IPS-15b (cell line): Measurements from ENCODE around the gene USP12.
"Not testable (repeated sequence)": the region's sequence is repeated elsewhere in the genome, so short reads cannot be mapped to it uniquely, and the experiment has no call there.

Experiments
- H3K27me3 ChIP-seq: one replicate; pipeline ENCODE4 v1.6.1; 2013; ENCODE audit warnings: low read length; ENCODE audit not compliant: control insufficient read depth, insufficient read depth
- H3K36me3 ChIP-seq: one replicate; pipeline ENCODE4 v1.6.1; 2013; ENCODE audit warnings: low read length; ENCODE audit not compliant: control insufficient read depth, insufficient read depth
- H3K4me1 ChIP-seq: one replicate; pipeline ENCODE4 v1.6.1; 2013; ENCODE audit warnings: mild to moderate bottlenecking, low read length; ENCODE audit not compliant: control insufficient read depth, insufficient read depth
- H3K4me3 ChIP-seq: one replicate; pipeline ENCODE4 v1.5.1; 2013; ENCODE audit warnings: low read depth, low read length
- H3K9ac ChIP-seq: one replicate; pipeline ENCODE4 v1.6.1; 2013; ENCODE audit warnings: low read depth, mild to moderate bottlenecking, low read length
- H3K9me3 ChIP-seq: one replicate; pipeline ENCODE4 v1.6.1; 2013; ENCODE audit warnings: mild to moderate bottlenecking, low read length; ENCODE audit not compliant: control insufficient read depth, insufficient read depth

Gene USP12

GRCh38 chr13:27128825-27129627 lies 42.6 kb downstream of the USP12 start:
- H3K9me3 ChIP-seq = peaks cover 12% of the 10 kb centered on the region
- no peak overlapping the region for H3K9ac ChIP-seq
- no peaks in the 10 kb centered on the region for H3K27me3 ChIP-seq
- peaks cover 4% of the 10 kb centered on the region for H3K36me3 ChIP-seq
- no peak overlapping the region for H3K4me3 ChIP-seq
- H3K4me1 ChIP-seq = peaks cover 14% of the 10 kb centered on the region

DNA sequence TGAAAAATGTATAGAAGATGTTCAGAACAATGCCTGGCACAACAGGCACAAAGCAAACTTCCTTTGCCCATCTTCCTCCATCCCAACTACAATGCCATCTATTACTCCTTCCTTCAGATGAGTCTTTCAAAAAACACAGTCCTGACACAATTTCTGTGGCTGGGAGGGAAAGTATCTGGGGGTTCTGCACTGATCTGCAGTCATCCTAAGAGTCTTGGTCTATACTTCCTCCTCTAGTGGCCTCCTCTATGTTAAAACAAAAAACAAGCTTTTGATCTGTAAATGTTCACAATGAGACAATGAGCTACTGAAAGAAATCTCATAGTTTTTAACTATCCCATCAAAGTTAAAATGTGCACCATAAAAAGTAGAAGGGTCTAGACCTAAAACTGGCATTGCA lies 44.8 kb downstream of the USP12 start:
- H3K4me1 ChIP-seq = peaks cover 14% of the 10 kb centered on the region
- no peaks in the 10 kb centered on the region for H3K27me3 ChIP-seq
- H3K9me3 ChIP-seq = peaks cover 19% of the 10 kb centered on the region
- H3K36me3 ChIP-seq = peaks cover 7% of the 10 kb centered on the region
- H3K9ac ChIP-seq = no peak overlapping the region
- no peak overlapping the region for H3K4me3 ChIP-seq

DNA sequence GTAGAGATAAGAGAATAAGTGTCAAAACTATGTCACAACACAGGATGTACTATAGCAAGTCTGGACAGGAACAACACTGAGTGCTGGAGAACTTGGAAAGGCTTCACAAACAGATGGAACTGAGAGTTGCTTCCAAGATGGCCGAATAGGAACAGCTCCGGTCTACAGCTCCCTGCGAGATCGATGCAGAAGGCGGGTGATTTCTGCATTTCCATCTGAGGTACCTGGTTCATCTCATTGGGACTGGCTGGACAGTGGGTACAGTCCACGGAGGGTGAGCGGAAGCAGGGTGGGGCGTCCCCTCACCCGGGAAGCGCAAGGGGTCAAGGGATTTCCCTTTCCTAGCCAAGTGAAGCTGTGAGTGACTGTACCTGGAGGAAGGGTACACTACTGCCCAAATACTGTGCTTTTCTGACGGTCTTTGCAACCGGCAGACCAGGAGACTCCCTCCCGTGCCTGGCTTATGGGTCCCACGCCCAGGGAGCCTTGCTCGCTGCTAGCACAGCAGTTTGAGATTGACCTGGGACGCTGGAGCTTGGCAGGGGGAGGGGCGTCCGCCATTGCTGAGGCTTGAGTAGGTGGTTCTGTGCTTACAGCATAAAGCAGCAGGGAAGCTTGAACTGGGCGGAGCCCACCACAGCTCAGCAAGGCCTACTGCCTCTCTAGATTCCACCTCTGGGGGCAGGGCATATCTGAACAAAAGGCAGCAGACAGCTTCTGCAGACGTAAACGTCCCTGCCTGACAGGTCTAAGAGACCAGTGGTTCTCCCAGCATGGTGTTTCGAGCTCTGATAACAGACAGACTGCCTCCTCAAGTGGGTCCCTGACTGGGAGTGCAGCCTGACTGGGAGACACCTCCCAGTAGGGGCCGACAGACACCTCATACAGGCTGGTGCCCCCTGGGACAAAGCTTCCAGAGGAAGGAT lies 46.0 kb downstream of the USP12 start:
- Histone ChIP-seq H3K36me3 (peaks cover 7% of the 10 kb centered on the region), H3K9ac (no peak overlapping the region), H3K27me3 (no peaks in the 10 kb centered on the region), H3K4me3 (no peak overlapping the region), H3K4me1 (peaks cover 9% of the 10 kb centered on the region), H3K9me3 (peaks cover 19% of the 10 kb centered on the region)

- peaks cover 7% of the 10 kb centered on the region for H3K36me3 ChIP-seq
- peaks cover 7% of the 10 kb centered on the region for H3K4me1 ChIP-seq
- H3K9ac ChIP-seq = no peak overlapping the region
- H3K9me3 ChIP-seq = peaks cover 19% of the 10 kb centered on the region
- H3K27me3 ChIP-seq = no peaks in the 10 kb centered on the region
- no peak overlapping the region for H3K4me3 ChIP-seq
Measured at GRCh38 chr13:27124571-27124970, 47.0 kb downstream of the USP12 start.

- H3K9ac ChIP-seq, H3K4me1 ChIP-seq, H3K4me3 ChIP-seq, H3K27me3 ChIP-seq, H3K36me3 ChIP-seq: not testable (repeated sequence)
- peaks cover 19% of the 10 kb centered on the region for H3K9me3 ChIP-seq
Measured at GRCh38 chr13:27123445-27123844, 48.2 kb downstream of the USP12 start.

- Histone ChIP-seq H3K4me1 (peaks cover 9% of the 10 kb centered on the region), H3K4me3 (no peak overlapping the region), H3K27me3 (no peaks in the 10 kb centered on the region), H3K9ac (no peak overlapping the region), H3K36me3 (peaks cover 7% of the 10 kb centered on the region), H3K9me3 (peaks cover 19% of the 10 kb centered on the region)
Measured at GRCh38 chr13:27122036-27122435, 49.6 kb downstream of the USP12 start.

- H3K4me1 ChIP-seq = peaks cover 7% of the 10 kb centered on the region
- peaks cover 19% of the 10 kb centered on the region for H3K9me3 ChIP-seq
- H3K36me3 ChIP-seq = peaks cover 7% of the 10 kb centered on the region
- H3K27me3 ChIP-seq = no peaks in the 10 kb centered on the region
- H3K9ac ChIP-seq = no peak overlapping the region
- H3K4me3 ChIP-seq = no peak overlapping the region
Measured at GRCh38 chr13:27120811-27121210, 50.8 kb downstream of the USP12 start.

DNA sequence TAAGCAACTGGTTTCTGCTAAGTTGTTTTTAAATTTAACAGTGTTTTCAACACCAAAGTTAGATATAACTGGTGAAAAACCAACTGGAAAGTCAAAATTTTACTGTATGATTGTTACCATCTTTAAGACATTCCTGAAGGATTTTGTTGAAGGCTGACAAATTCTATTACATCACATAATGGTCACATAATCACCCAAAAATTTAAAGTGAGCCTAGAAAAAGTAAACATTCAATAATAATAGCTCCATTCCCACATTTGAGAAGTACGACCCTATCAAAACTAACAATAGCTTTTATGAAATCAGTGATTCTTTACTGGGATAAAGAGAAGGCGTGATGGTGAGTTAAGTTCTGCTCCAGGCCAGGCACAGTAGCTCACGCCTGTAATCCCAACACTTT lies 51.6 kb downstream of the USP12 start:
- H3K4me1 ChIP-seq = peaks cover 7% of the 10 kb centered on the region
- H3K9me3 ChIP-seq = peaks cover 13% of the 10 kb centered on the region
- H3K4me3 ChIP-seq = no peak overlapping the region
- no peaks in the 10 kb centered on the region for H3K27me3 ChIP-seq
- peaks cover 4% of the 10 kb centered on the region for H3K36me3 ChIP-seq
- no peak overlapping the region for H3K9ac ChIP-seq

DNA sequence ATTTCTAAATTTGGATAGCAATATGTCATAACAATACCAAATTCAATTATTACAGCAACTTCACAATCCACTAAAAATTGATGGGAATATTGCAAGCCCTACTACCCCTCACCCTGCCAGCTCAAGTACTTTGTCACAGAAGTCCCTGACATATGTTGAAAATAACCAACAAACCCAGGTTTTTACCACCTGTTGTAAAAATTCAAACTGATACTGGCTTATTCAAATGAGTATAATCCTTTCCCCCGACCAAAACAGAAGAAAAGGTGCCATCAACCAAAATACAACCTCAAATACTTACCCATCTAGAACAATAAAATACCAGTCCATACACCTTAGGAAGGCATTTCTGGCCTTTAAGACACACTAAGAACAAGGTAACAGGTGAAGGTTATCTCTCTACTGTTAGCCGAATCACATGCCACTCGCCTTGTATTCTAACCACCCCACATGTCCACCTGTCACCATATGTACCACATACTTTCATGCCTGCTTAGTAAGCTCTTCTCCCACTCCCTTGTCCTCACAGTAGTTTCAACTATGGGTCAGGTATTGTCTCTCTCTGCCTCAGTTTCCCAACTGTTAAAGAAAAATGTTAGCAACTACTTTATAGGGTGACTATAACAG lies 53.1 kb downstream of the USP12 start:
- Histone ChIP-seq H3K27me3 (no peaks in the 10 kb centered on the region), H3K4me3 (no peak overlapping the region), H3K4me1 (peaks cover 7% of the 10 kb centered on the region), H3K9me3 (peaks cover 2% of the 10 kb centered on the region), H3K36me3 (peaks cover 2% of the 10 kb centered on the region), H3K9ac (no peak overlapping the region)

- Histone ChIP-seq H3K9me3 (no peaks in the 10 kb centered on the region), H3K9ac (no peak overlapping the region), H3K4me3 (no peak overlapping the region), H3K4me1 (peaks cover 7% of the 10 kb centered on the region), H3K27me3 (no peaks in the 10 kb centered on the region), H3K36me3 (no peaks in the 10 kb centered on the region)
Measured at GRCh38 chr13:27117952-27118351, 53.7 kb downstream of the USP12 start.

- Histone ChIP-seq H3K4me3 (no peak overlapping the region), H3K9ac (no peak overlapping the region), H3K36me3 (no peaks in the 10 kb centered on the region), H3K9me3 (no peaks in the 10 kb centered on the region), H3K4me1 (peaks cover 7% of the 10 kb centered on the region), H3K27me3 (no peaks in the 10 kb centered on the region)
Measured at GRCh38 chr13:27117158-27117557, 54.5 kb downstream of the USP12 start.
